Activated naive CD4-positive, alpha-beta T cell treated with anti-CD3 and anti-CD28 coated beads, Interleukin-2, amount 10 ng/mL, durations not matched to agents 7 days and 5 days (primary cell): ENCODE data around the gene LITAF.
"Not testable (repeated sequence)": the region's sequence is repeated elsewhere in the genome, so short reads cannot be mapped to it uniquely, and the experiment has no call there.

ENCODE experiments used
- CTCF ChIA-PET: fragments of 350-600 bp; sonication (Branson Sonifier 250); formaldehyde crosslinking; loops from one replicate; lab custom pipeline; 2021; ENCODE audit warnings: antibody characterized with exemption; lab: Charles Lee
- DNase-seq: peaks from one replicate; pipeline ENCODE4 v3.0.0-alpha.2; 2020
- H3K27ac Mint-ChIP-seq: one replicate; pipeline ENCODE4 v1.8.0; 2021; ENCODE audit warnings: mild to moderate bottlenecking, moderate library complexity, mixed read lengths
- H3K27me3 Mint-ChIP-seq: one replicate; pipeline ENCODE4 v1.8.0; 2021; ENCODE audit warnings: mild to moderate bottlenecking, mixed read lengths
- H3K36me3 Mint-ChIP-seq: one replicate; pipeline ENCODE4 v1.8.0; 2021; ENCODE audit warnings: mixed read lengths
- H3K4me1 Mint-ChIP-seq: one replicate; pipeline ENCODE4 v1.8.0; 2021; ENCODE audit warnings: mixed read lengths
- H3K4me3 Mint-ChIP-seq: one replicate; pipeline ENCODE4 v1.8.0; 2021; ENCODE audit warnings: mild to moderate bottlenecking, moderate library complexity, mixed read lengths
- H3K9me3 Mint-ChIP-seq: one replicate; pipeline ENCODE4 v1.8.0; 2021; ENCODE audit warnings: mixed read lengths

The LITAF gene

DNA sequence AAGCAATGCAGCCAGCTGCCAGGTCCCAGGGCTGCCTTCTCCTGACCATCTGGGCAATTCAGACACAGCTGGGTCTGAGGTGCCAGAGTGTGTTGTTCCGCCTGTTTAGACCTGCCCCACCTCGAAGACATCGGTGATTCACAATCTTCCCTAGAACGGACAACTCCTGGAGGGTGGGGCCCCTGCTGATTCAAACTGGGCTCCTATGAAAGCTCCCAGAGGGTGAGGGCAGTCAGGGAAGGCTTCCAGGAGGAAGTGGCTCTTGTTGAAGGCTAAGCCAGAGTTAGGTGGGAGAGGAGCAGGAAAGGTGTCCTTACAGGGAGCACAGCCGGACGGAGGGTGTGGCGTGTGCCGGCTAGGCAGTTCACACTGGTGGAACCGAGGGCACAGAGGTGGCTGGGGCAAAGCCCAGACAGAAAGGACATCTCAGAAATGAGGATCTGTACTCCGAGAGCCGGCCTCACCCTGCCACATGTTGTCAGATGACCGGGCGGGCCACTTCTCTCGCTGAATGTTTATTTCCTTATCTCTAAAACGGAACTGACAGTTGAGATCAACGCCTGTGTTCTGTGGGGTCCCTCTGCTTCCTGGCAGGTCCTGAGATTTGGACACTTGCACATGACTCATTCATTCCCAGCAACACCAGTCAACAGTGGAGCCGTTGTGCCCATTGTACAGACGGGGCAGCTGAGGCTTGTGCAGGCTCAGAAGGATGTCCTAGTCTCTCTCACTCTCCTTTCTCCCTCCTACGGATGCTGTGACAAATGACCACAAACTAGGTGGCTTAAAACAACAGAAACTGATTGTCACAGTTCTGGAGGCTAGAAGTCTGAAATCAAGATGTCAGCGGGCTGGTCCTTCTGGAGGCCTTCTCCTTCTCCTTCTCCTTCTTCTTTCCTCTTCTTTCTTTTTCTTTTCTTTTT lies 26.9 kb upstream of the LITAF start:
- peaks cover 3% of the 10 kb centered on the region for H3K36me3 Mint-ChIP-seq
- H3K9me3 Mint-ChIP-seq, result no peaks in the 10 kb centered on the region
- no peak overlapping the region for H3K27ac Mint-ChIP-seq
- DNase-seq, result no peak
- no peak overlapping the region for H3K4me3 Mint-ChIP-seq
- CTCF ChIA-PET, result no interaction called here
- peaks cover 39% of the 10 kb centered on the region for H3K4me1 Mint-ChIP-seq
- peaks cover 46% of the 10 kb centered on the region for H3K27me3 Mint-ChIP-seq

- CTCF ChIA-PET, result no interaction called here
- no peaks in the 10 kb centered on the region for H3K9me3 Mint-ChIP-seq
- H3K36me3 Mint-ChIP-seq, result no peaks in the 10 kb centered on the region
- no peak overlapping the region for H3K27ac Mint-ChIP-seq
- DNase-seq, result no peak
- peaks cover 37% of the 10 kb centered on the region for H3K4me1 Mint-ChIP-seq
- peaks cover 53% of the 10 kb centered on the region for H3K27me3 Mint-ChIP-seq
- no peak overlapping the region for H3K4me3 Mint-ChIP-seq
Observed at GRCh38 chr16:11612665-11613025, 25.9 kb upstream of the LITAF start.

DNA sequence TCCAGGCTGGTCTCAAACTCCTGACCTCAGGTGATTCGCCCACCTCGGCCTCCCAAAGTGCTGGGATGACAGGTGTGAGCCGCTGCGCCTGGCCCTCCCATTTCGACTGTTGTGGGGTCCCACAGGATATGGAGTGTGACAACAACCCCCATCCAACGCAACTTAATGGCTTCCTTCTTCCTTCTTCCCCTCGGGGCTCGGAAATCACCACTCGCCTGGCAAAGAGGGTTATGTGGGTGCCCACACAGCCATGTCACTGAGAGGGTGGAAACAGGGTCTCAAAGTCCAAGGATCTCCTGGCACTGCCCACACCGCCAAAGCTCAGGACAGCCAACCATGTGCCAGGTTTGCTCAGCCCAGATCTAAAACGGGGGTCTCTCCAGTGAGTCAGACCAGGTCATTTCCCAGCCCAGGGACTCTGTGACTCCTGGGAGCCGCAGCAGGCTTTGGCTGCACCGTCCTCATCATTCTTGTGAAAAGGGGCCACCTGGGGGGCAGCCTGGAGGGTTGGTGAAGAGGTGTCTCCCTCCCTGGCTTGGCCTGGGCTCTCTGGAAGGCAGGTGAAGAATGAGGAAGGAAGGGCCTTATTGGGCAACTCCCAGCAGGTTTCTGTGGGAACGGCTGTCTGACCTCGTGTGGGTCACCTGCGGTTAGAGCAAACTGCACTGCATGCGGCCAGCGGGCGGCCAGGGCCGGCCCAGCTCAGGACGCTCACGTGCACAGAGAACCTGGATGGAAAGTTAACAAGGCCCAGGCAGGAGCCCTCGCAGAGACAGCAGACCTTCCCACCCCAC lies 25.3 kb upstream of the LITAF start:
- CTCF ChIA-PET, result no interaction called here
- H3K9me3 Mint-ChIP-seq, result no peaks in the 10 kb centered on the region
- no peak for DNase-seq
- no peaks in the 10 kb centered on the region for H3K36me3 Mint-ChIP-seq
- no peak overlapping the region for H3K4me3 Mint-ChIP-seq
- H3K4me1 Mint-ChIP-seq, result peaks cover 35% of the 10 kb centered on the region
- H3K27ac Mint-ChIP-seq, result no peak overlapping the region
- H3K27me3 Mint-ChIP-seq, result peaks cover 55% of the 10 kb centered on the region

GRCh38 chr16:11610580-11610979 lies 23.9 kb upstream of the LITAF start:
- CTCF ChIA-PET, result no interaction called here
- DNase-seq, result no peak
- H3K27ac Mint-ChIP-seq, result no peak overlapping the region
- H3K27me3 Mint-ChIP-seq, result peaks cover 64% of the 10 kb centered on the region
- H3K4me3 Mint-ChIP-seq, result no peak overlapping the region
- peaks cover 30% of the 10 kb centered on the region for H3K4me1 Mint-ChIP-seq
- no peaks in the 10 kb centered on the region for H3K9me3 Mint-ChIP-seq
- no peaks in the 10 kb centered on the region for H3K36me3 Mint-ChIP-seq

- no peak overlapping the region for H3K4me3 Mint-ChIP-seq
- H3K4me1 Mint-ChIP-seq, result peaks cover 30% of the 10 kb centered on the region
- no peak for DNase-seq
- H3K36me3 Mint-ChIP-seq, result no peaks in the 10 kb centered on the region
- CTCF ChIA-PET, result no interaction called here
- H3K27me3 Mint-ChIP-seq, result peaks cover 69% of the 10 kb centered on the region
- no peak overlapping the region for H3K27ac Mint-ChIP-seq
- no peaks in the 10 kb centered on the region for H3K9me3 Mint-ChIP-seq
Observed at GRCh38 chr16:11610121-11610505, 23.4 kb upstream of the LITAF start.

DNA sequence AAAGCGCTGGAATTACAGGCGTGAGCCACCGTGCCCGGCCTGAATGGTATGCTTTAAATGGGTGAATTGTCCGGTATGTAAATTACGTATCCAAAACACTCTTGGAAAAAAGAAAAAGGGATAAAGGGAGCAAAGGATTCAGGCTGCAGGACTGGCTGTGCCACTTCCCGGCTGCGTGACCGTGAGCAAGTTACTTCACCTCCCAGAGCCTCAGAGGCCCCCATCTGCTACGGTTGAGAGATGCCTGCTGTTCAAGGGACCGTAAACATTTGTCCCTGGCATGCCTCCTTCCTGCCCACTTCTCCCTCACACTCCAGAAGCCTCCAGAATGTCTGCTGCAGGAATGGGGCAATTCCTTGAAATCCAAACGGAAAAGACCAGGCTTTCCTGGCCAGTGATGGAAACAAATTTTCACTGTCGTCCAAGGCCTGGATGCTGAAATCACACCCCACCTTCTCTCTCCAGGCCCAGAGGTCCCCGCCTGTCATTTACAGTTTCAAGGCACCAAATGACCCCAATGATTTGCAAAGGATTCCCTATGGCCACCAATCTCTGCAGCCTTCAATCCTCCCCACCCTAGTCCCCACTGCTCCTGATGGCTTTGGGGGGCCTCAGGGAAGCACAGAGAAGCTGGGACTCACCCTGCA lies 22.9 kb upstream of the LITAF start:
- Mint-ChIP-seq H3K27ac (no peak overlapping the region), H3K9me3 (no peaks in the 10 kb centered on the region), H3K4me1 (peaks cover 27% of the 10 kb centered on the region), H3K4me3 (no peak overlapping the region), H3K27me3 (peaks cover 70% of the 10 kb centered on the region), H3K36me3 (no peaks in the 10 kb centered on the region)
- CTCF ChIA-PET, result interaction anchor here (1.0 kb wide), 2 partner anchors 31 to 78 kb away, joined by 3 to 4 read pairs; no protein-coding TSS in a partner anchor
- no peak for DNase-seq

- Mint-ChIP-seq H3K36me3 (no peaks in the 10 kb centered on the region), H3K9me3 (no peaks in the 10 kb centered on the region), H3K4me1 (peaks cover 21% of the 10 kb centered on the region), H3K27me3 (peaks cover 74% of the 10 kb centered on the region), H3K27ac (no peak overlapping the region), H3K4me3 (no peak overlapping the region)
- CTCF ChIA-PET, result no interaction called here
- DNase-seq, result no peak
Observed at GRCh38 chr16:11605891-11606290, 19.2 kb upstream of the LITAF start.

DNA sequence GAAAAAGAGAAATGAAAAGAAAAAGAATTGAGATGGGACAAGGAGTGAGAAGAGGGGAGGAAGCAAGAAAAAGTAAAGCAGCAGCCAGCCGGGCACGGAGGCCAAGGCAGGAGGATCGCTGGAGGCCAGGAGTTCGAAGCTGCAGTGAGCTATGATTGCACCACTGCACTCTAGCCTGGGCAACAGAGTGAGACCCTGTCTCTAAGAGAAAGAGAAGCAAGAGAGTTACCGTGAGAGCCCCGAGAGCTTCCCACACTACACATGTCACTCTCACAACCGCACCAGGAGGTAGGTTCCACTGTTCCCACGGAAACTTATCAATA lies 18.8 kb upstream of the LITAF start:
- no peaks in the 10 kb centered on the region for H3K9me3 Mint-ChIP-seq
- DNase-seq, result no peak
- CTCF ChIA-PET, result no interaction called here
- H3K4me3 Mint-ChIP-seq, result no peak overlapping the region
- peaks cover 74% of the 10 kb centered on the region for H3K27me3 Mint-ChIP-seq
- no peaks in the 10 kb centered on the region for H3K36me3 Mint-ChIP-seq
- no peak overlapping the region for H3K27ac Mint-ChIP-seq
- peaks cover 21% of the 10 kb centered on the region for H3K4me1 Mint-ChIP-seq

- no peak for DNase-seq
- no peaks in the 10 kb centered on the region for H3K36me3 Mint-ChIP-seq
- CTCF ChIA-PET, result no interaction called here
- H3K9me3 Mint-ChIP-seq, result no peaks in the 10 kb centered on the region
- no peak overlapping the region for H3K4me3 Mint-ChIP-seq
- H3K4me1 Mint-ChIP-seq, result peaks cover 21% of the 10 kb centered on the region
- H3K27ac Mint-ChIP-seq, result no peak overlapping the region
- peaks cover 74% of the 10 kb centered on the region for H3K27me3 Mint-ChIP-seq
Observed at GRCh38 chr16:11604783-11605563, 18.3 kb upstream of the LITAF start.

DNA sequence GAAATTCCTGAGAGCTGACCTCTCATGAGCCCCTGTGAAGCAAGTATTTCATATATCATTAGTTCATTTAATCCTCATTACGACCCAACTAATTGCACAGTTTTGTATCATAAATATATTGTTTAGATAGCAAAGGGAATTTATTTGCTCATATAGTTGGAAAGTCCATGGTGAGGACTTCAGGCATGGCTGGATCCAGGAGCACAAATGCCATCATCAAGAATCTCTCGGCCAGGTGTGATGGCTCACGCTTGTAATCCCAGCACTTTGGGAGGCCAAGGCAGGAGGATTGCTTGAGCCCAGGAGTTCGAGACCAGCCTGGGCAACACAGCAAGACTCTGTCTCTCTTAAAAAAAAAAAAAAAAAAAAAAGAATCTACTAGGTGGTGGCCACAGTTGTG lies 17.6 kb upstream of the LITAF start:
- H3K27ac Mint-ChIP-seq, result not testable (repeated sequence)
- peaks cover 14% of the 10 kb centered on the region for H3K4me1 Mint-ChIP-seq

GRCh38 chr16:11603331-11603750 lies 16.6 kb upstream of the LITAF start:
- DNase-seq, result no peak
- Mint-ChIP-seq H3K36me3 (no peaks in the 10 kb centered on the region), H3K9me3 (no peaks in the 10 kb centered on the region), H3K4me3 (no peak overlapping the region), H3K4me1 (peaks cover 6% of the 10 kb centered on the region), H3K27me3 (peaks cover 74% of the 10 kb centered on the region), H3K27ac (no peak overlapping the region)
- CTCF ChIA-PET, result interaction anchor here (1.5 kb wide), 1 partner anchor 38 kb away, joined by 3 read pairs; no protein-coding TSS in a partner anchor

More for the DNA sequence above, 17.6 kb upstream of the LITAF start:
- H3K9me3 Mint-ChIP-seq, H3K4me3 Mint-ChIP-seq, H3K36me3 Mint-ChIP-seq, DNase-seq: not testable (repeated sequence)
- CTCF ChIA-PET, result interaction anchor here (1.5 kb wide), 1 partner anchor 37 kb away, joined by 3 read pairs; no protein-coding TSS in a partner anchor
- peaks cover 72% of the 10 kb centered on the region for H3K27me3 Mint-ChIP-seq

GRCh38 chr16:11602321-11602720 lies 15.6 kb upstream of the LITAF start:
- H3K27me3 Mint-ChIP-seq, result peaks cover 71% of the 10 kb centered on the region
- H3K4me3 Mint-ChIP-seq, result no peak overlapping the region
- CTCF ChIA-PET, result no interaction called here
- no peak overlapping the region for H3K27ac Mint-ChIP-seq
- DNase-seq, result no peak
- H3K9me3 Mint-ChIP-seq, result no peaks in the 10 kb centered on the region
- no peaks in the 10 kb centered on the region for H3K36me3 Mint-ChIP-seq
- H3K4me1 Mint-ChIP-seq, result peaks cover 4% of the 10 kb centered on the region

GRCh38 chr16:11601911-11602310 lies 15.2 kb upstream of the LITAF start:
- Mint-ChIP-seq H3K27ac (no peak overlapping the region), H3K9me3 (no peaks in the 10 kb centered on the region)

More at GRCh38 chr16:11601911-11602310, 15.2 kb upstream of the LITAF start:
- no peak for DNase-seq
- Mint-ChIP-seq H3K4me1 (peaks cover 8% of the 10 kb centered on the region), H3K27me3 (peaks cover 68% of the 10 kb centered on the region), H3K36me3 (no peaks in the 10 kb centered on the region), H3K4me3 (no peak overlapping the region)
- CTCF ChIA-PET, result interaction anchor here (0.6 kb wide), 1 partner anchor 36 kb away, joined by 3 read pairs; no protein-coding TSS in a partner anchor
